Activated CD4-positive, CD25-positive, alpha-beta regulatory T cell treated with anti-CD3 and anti-CD28 coated beads, Interleukin-2, amount 50 U/mL, for 72 hours (primary cell): ENCODE data around the gene CSTF1.

Experiments
- DNase-seq: peaks from one replicate; pipeline ENCODE4 v3.0.0; 2021

CSTF1 gene

GRCh38 chr20:56392132-56392880 is at the start of gene CSTF1, which contains the start of gene AURKA:
Gene CSTF1, plus strand, starts transcription at chr20:56392645. Its CDS starts 2,908 bp downstream, at chr20:56395553.
Gene AURKA, minus strand, starts transcription at chr20:56392215. Its CDS starts 4,018 bp downstream, at chr20:56388197.
- peak; percentile 98 for DNase-seq

GRCh38 chr20:56342783-56343182 is 49.7 kb upstream of the CSTF1 start:
- DNase-seq: no peak

- DNase-seq: peak; percentile 47
These were observed 48.5 kb upstream of the CSTF1 start for GRCh38 chr20:56343861-56344381.

- no peak for DNase-seq
These were observed 46.5 kb upstream of the CSTF1 start for GRCh38 chr20:56345911-56346310.

GRCh38 chr20:56347628-56348304 is 44.7 kb upstream of the CSTF1 start:
- DNase-seq: no peak

GRCh38 chr20:56348305-56348693 is 44.1 kb upstream of the CSTF1 start:
- no peak for DNase-seq

GRCh38 chr20:56348746-56349145 is 43.7 kb upstream of the CSTF1 start:
- no peak for DNase-seq

GRCh38 chr20:56350842-56351241 is 41.6 kb upstream of the CSTF1 start:
- no peak for DNase-seq

GRCh38 chr20:56352345-56353055 is 39.9 kb upstream of the CSTF1 start:
- DNase-seq: no peak

- DNase-seq: no peak
These were observed 39.1 kb upstream of the CSTF1 start for GRCh38 chr20:56353356-56353755.

- DNase-seq: no peak
These were observed 34.4 kb upstream of the CSTF1 start for GRCh38 chr20:56358070-56358469.

- DNase-seq: peak; percentile 82
These were observed 33.7 kb upstream of the CSTF1 start, which contains the start of gene FAM210B for GRCh38 chr20:56358600-56359211. Gene FAM210B, plus strand, starts transcription at chr20:56358974. Its CDS starts 32 bp downstream, at chr20:56359006.

- DNase-seq: peak; percentile 36
These were observed 33.0 kb upstream of the CSTF1 start for GRCh38 chr20:56359212-56360132.

- DNase-seq: no peak
These were observed 32.1 kb upstream of the CSTF1 start for GRCh38 chr20:56360133-56360907.

- DNase-seq: no peak
These were observed 31.6 kb upstream of the CSTF1 start for GRCh38 chr20:56360908-56361205.

GRCh38 chr20:56361900-56362299 is 30.5 kb upstream of the CSTF1 start:
- DNase-seq: no peak

GRCh38 chr20:56362833-56363413 is 29.5 kb upstream of the CSTF1 start:
- DNase-seq: no peak

GRCh38 chr20:56363491-56363890 is 29.0 kb upstream of the CSTF1 start:
- DNase-seq: no peak

GRCh38 chr20:56368351-56369134 is 23.9 kb upstream of the CSTF1 start:
- no peak for DNase-seq

GRCh38 chr20:56369179-56369578 is 23.3 kb upstream of the CSTF1 start:
- DNase-seq: no peak
